NCI-H128 (cell line): ENCODE results near the gene LMO7.
"Not testable (repeated sequence)": the region's sequence is repeated elsewhere in the genome, so short reads cannot be mapped to it uniquely, and the experiment has no call there.

Experiments used
- DNase-seq: peaks from one replicate; lab custom pipeline; 2025; ENCODE audit not compliant: unreplicated experiment; lab: John Stamatoyannopoulos, UW

Gene LMO7

DNA sequence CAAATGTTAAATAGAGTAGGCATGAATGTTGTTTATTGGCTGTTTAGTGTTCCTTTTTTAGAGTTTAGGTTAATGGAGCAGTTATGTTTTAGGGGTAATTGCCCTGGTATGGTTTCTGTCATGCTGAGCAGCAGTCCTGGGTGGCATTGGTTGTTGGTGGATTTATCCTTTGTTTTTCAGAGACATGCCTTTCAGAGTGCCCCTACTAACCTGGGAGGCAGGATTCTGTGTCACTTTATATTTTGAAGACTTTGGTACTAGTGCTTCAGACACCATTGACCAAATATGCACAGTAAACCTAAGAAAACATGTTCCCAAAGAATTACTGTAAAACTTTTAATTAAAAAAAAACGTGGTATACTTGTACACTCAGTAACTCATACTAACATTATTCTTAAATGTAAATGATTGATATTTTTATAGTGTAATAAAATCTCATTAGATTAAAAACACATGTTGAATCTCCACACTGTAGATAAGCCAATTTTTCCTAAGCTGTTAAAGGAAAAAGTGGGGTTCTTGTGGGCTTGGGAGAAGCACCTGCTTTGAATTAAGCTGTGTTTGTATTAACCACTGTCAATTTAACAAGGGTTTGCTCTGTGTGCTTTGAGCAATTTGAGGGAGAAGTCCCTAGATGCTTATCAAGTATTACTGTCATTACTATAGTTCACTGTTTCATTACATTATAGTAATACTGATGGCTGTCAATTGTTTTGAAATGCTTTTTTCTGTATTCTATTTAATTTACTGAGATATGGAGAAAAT lies 133.2 kb downstream of the LMO7 start:
- DNase-seq = no peak

DNA sequence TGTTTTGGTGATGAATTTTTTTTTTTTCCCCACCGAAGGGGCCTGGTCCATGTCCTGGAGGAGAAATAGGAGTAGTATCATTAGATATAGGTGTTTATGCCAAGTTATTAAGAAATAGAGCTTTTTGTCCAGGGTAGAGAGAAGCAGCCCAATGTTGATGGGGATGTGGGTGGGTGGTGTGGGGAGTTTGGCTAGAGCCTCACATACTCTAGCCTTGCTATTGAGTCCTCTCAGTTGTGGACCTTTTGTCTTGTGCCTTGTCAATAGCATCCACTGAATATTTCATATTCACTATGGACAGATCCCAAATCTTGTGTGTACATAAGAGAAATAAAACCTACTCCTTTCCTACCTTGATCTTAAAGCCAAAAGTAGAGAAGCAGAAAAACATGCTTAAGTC lies 134.0 kb downstream of the LMO7 start:
- no peak for DNase-seq

DNA sequence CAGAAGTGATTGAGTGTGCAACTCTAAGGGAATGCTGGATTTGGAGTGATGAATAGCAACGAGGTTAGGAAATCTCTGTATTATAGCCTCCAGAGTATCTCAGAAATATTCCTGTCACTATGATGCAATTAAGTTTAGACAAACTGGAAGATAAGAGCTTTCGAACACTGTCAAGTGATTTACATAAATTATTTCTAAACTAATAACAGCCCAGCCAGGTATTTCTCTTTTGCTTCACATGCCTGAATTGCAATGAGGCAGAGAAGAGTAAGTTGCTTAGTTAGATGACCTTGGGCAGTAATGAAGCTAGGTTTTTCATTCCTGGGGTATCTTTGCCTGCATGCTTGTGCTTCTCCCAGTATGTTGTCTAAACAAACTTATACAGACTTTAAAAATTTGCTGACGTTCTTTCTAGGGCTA lies 134.5 kb downstream of the LMO7 start:
- no peak for DNase-seq

DNA sequence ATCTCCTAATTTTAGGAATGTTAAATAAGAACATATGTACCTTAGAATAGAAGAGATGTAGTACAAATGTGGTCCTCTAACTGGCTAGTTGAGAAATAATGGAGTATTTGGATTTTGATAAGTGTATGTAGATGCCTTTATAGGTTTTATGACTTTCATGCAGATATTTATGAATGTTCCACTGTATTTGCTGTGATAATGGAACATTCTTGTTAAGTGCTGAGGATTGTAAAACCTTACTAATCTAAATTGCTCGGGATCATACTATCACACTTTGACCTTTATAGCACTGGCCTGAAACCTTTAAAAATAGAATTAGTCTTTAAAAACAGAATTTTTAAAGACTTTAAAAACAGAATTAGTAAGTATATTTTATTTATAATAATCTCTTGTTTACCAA lies 135.1 kb downstream of the LMO7 start:
- no peak for DNase-seq

DNA sequence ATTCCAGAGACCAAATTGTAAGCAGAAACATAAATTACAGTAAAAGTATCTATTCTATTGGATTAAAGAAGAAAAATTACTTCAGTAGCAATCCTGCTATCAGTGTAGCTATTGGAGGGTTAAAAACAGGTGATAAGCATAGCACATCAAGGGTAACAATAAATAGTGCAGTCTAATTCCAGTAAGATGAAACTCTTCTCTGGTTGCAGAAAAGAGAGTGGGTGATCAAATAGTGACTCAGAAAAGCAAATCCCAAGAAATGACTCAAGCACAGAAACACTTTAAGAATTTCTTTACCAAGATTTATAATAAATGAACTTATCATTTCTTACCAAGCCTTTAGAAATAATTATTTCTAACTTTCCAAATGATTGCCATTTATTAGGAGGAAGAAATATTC lies 135.7 kb downstream of the LMO7 start:
- no peak for DNase-seq

DNA sequence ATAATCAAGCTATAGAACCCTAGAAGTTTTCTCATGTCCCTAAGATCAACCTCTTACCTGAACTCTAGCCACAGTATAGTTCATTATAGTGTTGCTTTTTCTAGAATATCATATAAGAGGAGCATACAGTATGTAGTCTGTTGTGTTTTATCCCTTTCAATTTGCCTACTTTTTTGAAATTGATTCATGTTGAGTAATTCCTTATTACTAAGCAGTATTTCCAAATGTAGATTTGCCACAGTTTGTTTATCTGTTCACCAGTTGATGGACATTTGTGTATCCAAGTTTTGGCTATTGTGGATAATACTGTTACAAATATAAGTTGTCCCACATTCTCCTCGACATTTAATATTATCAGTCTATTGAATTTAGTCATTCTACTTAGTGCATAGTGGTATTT lies 138.0 kb downstream of the LMO7 start:
- no peak for DNase-seq

DNA sequence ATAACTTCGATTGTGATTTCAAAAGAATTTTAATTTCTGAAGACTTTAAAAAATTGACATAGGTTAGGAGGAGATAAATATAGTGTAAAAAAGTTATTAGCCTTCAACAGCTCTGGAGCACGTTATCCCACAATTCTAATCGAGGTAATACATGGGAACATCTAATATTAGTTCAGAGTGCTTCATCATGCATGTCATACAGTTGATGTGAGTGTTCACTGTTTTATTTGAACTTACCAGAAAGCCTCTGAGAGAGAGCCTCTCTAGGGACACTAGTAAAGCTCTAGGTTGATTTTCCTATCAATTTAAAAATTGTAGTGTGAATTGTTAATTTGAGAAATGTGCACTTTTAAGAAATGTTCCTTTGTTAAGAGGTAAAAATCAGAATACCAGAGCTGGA lies 140.4 kb downstream of the LMO7 start:
- no peak for DNase-seq

DNA sequence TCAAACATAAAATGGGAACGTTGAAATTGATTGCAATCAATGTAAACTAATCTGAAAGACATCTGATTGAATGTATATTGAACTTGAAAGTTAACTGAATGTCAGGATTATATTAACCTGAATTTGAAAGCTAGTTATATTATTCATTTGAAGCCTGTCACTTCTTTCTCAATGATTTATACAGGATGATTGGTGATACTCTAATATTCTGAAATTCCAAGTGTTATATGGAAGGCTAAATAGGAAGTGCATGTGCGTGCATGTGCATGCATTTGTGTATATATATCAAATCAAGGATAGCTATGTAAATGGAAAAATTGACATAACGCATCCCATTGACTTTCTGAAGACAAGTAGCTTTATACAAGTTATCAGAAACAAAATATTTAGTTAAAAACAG lies 143.3 kb downstream of the LMO7 start:
- no peak for DNase-seq

DNA sequence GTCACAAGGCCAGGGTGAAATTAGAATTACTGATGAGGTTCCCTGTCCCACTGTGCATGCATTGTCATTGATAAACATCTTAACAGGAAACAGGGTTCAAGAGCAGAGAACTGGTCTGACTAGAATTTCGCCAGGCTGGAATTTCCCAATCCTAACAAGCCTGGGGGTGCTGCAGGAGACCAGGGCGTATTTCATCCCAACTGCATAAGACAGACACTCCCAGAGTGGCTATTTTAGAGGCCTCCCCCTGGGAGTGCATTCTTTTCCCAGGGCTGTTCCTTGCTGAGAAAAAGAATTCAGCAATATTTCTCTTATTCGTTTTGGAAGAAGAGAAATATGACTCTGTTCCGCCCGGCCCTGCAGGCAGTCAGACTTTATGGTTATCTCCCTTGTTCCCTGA lies 144.0 kb downstream of the LMO7 start:
- DNase-seq = not testable (repeated sequence)

DNA sequence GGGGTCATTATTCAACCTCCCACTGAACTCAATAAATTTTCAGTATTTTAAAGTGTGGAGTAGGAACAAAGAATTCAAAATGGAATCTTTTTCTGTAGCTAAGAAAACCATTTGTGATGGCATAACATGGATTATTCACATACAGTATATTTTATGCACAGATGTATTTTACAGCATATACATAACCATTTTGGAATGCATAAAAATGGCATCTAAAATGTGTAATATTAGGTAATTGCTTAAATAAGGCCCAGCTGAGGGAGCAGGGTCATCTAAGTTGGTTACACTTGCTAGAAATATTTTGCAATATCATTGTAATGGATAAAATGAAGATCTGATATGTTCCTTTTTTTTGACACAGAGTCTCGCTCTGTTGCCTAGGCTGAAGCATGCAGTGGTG lies 146.9 kb downstream of the LMO7 start:
- DNase-seq = no peak

DNA sequence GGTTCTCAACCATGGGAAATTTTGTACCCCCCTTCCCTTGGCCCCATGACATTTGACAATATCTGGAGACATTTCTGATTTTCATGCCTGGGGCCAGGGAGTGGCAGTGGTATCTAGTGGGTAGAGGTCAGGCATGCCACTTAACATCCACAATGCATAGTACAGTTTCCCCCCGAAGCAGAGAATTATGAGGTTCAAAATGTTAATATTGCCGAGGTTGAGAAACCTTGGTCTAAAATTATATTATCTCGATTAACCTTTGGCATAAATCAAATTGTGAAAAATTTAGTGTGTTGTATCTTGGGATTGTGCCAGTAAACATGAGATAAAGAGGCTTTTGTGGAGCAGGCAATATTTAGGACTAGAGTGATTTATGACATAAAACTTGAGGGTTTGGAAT lies 147.9 kb downstream of the LMO7 start:
- no peak for DNase-seq

DNA sequence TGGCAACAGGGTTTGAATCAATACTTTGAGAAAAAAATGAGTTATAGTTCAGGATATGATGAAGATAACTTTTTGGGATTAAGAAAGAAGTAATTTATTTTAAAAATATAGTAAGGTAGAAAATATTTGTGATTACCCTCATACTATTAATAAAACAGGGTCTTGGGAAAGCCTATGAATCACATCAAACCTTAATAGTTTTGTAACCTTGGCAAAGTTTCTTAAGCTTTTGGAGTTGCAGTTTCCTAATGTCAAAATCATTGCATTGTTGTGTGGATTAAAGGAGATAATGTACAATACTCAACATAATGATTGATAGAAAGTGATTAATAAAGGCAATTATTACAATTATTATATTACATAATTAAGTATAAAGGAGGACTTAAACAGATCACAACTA lies 149.0 kb downstream of the LMO7 start:
- DNase-seq = no peak

DNA sequence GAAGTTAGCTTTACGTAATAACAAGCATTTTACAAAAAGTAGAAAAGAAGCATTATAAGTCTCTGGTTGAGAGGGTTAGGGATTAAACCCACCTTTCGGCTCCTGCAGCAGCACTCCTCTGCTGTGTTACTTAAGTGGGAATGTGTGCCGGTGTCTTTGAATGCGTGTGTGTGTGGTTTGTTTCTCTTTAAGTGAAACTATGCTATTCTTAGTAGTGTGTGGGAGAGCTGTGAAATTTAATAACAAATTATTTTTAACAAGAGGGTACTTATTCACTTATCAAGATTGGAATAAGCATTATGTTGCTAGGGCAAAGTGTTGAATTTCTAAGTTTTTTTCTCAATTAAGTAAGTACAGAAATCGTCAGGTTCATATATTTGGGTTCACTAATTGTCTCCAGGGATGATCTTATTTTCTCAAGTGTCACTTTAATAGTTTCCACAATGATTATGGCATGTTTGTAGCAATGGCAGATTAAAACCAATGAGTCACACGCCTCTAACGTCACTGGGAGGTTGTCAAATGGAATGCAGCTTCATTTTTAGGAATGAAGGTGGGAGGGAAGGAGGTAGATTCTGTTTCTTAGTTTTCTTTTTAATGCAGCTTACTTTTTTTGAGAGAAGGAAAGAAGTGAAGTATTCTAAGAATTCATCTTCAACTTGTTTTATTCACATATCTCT lies 151.3 kb downstream of the LMO7 start:
- no peak for DNase-seq

DNA sequence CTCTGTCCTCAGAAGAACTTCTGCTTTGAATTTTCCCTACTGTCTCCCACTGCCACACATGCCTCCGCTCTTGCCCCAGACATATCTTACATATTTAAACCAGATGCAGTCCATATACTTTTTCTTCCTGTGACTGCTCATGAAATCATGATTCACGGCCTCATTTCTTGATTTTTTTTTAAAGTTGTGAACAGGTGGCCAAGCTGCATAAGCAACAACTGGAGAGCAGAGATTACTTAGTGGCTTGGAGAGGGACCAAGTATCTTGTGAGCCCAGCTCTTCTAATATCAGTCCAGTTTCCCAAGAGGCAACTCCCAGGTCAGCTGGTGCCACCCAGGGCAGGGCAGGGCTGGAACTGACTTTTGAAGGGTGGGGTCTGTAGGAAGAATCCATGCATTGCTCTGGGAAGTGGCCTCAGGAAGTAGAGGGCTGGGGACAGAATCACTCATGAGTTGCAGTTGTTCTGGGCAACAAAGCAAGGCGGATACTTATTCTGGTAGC lies 152.4 kb downstream of the LMO7 start:
- DNase-seq = no peak

DNA sequence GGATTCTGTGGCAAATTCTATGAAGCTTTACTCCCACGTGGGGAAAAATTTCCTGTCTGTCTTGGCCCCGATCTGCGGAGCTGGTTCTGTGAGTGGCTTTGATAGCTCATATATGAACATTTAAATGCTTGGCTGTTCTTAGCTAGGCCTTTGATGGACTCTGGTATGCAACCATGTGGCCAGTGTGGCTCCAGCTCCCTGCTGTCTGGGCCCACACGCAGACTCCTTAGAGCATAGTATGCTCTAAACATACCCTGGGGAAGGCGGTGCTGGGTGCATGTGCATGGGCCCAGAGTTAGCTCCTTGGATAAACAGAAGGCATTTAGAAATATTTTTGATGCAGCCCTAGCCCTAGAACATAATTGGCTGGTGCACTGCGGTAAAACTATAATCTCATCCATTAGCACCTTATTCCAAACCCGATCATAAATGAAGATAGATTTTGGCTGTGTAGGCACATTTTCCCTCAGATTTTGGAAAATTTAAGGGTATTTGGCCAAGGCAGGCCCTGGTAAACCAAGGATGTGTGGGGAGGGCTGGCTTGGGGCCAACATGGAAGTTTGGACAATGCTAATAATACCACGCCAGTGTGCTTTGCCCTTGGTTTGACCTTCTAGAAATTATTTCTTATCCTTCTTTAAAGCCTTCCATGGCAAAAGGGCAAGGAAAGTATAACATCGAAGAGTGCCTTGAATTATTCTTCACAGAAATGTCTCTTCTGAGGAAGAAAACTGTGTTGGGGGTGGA lies 153.5 kb downstream of the LMO7 start:
- no peak for DNase-seq

DNA sequence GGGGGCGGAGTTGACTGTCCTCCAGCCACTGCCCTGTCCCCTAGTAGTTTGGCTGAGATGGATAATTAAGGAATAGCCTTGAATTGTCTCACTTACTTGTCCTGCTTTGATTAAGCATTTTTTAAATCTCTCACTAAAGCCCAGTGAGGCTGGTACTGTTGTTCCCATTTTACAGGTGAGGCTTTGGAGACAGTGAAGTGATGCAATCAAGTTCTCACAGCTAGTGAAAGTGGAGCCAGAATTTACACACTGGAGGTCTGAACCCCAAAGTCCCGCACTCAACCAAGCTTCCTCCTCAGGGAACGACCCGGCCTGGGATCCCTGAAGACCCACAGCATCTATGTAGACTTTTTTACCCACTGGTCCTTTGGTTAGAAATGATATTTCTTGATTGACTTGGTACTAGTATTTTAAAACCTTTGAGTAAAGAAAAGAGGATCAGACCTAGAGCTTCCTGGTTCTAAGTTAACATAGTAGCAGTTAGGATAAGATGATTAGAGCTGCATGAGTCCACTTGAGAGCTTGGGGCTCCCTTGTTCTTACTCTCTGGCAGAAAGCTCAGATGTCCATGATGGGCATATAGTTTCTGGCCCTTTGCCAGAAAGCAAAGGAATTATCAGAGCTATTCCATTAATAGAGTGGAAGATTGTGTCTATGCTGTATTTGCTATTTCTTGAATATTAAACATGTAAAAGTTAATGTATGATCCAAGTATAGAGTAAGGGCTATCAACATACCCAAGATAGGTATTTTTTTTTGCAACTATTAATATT lies 154.3 kb downstream of the LMO7 start:
- DNase-seq = no peak

DNA sequence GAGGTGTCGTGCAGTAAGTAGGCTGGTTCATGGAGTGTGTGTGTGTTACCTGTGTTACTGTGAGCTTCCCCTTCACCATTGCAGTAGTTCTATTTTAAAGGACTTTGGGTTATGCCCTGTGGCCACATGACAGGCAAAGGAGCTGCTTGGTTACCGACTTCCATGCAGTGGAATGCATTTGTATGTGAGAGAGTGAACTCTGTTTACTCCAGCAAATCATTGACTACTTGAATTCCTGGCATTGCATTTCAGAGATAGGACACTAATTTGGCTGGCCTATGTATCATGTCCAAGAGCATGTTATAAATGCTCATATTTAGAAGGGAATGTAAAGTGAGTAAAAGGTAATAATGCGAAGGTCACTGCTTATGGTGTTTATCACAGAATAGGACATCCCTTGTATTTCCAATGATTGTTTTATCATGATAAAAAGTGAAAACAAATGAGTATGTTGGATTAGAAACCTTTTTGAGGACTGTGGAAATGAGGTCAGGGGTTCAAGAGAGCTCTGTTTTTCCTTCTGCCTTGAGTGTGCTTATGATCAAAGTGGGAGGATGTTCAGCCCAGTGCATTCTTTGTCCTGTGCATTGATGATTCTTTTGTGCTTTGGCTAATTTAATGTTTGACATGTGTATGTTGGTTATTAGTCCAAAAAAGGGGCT lies 156.5 kb downstream of the LMO7 start:
- no peak for DNase-seq

DNA sequence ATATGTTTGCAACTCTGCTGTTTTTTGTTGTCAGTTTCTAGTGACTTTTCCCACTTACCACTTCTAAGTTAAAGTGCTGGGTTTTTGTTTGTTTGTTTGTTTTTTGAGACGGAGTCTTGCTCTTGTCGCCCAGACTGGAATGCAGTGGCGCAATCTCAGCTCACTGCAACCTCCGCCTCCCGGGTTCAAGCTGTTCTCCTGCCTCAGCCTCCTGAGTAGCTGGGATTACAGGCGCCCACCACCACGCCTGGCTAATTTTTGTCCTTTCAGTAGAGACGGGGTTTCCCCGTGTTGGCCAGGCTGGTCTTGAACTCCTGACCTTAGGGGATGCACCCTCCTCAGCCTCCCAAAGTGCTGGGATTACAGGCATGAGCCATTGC lies 157.0 kb downstream of the LMO7 start:
- DNase-seq = not testable (repeated sequence)

DNA sequence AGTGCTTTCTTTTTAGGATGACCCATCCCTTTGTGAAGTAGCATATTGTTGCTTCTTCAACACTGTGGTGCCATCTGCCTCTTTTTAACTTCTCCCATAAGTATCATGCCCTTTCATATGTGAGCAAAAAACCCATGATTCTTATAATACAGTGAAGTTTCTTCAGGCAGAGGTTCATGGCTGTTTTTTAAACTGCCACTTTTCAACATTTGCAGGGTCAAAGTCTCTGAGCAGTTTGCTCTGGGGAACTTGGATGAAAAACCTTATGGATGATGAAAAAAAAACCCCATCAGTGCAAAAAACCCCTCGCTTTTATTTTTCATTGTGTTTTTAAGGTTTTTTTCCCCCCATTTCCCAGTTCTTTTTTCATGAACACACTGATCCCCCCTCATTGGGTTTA lies 158.5 kb downstream of the LMO7 start:
- DNase-seq = no peak

DNA sequence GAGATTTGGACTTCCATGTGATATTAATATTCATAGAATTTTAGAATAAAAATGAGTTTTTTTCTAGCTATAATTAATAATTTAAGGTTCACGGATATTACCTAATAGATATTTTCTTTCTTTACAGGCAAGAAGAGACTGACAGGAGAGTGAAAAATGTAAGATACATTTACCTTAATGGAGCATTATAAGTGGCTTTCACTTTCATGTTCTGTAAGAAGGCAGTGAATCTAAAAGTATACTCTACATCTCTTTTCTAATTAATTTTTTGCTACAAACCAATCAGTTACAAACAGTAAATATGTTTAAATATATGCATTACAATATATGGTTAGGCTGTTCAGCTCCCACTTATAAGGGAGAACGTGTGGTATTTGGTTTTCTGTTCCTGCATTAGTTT lies 159.1 kb downstream of the LMO7 start:
- DNase-seq = no peak

DNA sequence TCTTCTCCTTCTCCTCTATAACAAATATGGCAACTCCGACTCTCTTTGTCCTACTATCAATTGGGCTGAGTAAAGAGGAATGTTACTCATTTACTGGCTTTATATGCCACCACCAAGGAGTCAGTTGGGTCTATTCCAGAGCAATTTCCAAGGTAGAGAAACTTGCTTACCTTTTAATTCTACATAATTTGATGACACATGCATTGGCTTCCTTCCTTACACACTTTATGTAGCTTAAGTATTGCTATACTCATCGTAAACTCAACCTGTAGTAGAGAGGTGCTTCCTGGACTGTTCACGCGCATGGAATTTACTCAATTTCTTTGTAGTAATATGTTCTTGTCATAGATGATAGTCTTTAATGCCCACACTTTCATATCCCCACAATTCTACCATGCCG lies 160.7 kb downstream of the LMO7 start:
- no peak for DNase-seq
